NCI-H510A (cell line): ENCODE measurements around the gene ARMC2.
A peak's percentile ranks its signal among the peaks of the same experiment; 100 is the strongest.
"Not testable (repeated sequence)": the region's sequence is repeated elsewhere in the genome, so short reads cannot be mapped to it uniquely, and the experiment has no call there.

Source experiments
- DNase-seq: peaks from one replicate; lab custom pipeline; 2025; lab: John Stamatoyannopoulos, UW

ARMC2 gene

GRCh38 chr6:108832738-108833137 is 15.5 kb upstream of the ARMC2 start:
- no peak for DNase-seq

- DNase-seq, result no peak
These were observed 12.9 kb upstream of the ARMC2 start for GRCh38 chr6:108835218-108835850.

DNA sequence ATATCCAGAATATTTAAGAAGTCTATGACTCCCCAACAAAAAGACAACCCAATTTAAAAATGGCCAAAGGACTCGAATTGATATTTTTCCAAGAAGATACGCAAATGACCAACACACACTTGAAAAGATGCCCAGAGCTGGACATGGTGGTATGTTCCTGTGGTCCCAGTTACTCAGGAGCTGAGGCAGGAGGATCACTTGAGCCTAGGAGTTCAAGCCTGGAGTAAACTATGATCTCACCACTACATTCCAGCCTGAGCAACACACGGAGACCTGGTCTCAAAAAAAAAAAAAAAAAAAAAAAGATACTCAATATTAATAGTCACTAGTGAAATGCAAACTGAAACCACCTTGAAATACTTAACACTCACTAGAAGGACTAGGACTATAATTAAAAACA is 12.2 kb upstream of the ARMC2 start:
- DNase-seq, result no peak

DNA sequence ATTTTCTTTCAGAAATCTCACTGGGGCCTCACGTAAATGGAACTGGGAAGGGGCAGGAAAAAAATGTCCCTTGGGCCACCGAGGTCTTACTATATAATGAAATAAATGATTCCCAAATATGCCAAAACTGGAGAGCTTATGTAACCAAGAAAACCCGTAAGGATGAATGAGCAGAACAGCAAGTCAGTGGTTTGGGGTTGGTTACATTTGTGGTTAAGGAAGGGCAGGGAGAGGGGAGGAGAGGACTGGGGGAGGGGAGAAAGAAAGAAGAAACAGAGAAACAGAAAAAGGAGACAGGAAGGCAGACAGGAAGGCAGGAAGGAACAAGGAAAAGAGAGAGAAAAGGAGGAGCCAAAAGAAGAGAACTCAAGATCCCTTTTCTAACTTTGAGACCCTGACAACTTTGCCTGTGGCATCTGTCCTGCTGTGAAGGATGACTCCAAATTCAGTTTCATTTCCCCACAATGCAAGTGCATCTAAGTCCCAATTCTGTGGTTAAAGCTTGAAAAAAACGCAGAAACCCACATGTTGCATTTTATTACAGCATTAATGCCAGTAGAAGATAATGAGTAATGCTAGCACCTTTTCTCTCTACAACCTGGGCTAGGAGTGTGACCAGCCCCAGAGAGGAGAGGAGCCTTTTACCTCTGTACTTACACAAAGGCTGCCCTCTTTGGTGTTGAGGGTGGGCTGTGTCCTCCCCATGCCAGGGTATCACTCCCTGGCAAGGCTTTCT is 10.8 kb upstream of the ARMC2 start:
- DNase-seq, result no peak

GRCh38 chr6:108838101-108838717 is 10.0 kb upstream of the ARMC2 start:
- no peak for DNase-seq

GRCh38 chr6:108839083-108839642 is 9.1 kb upstream of the ARMC2 start:
- no peak for DNase-seq

DNA sequence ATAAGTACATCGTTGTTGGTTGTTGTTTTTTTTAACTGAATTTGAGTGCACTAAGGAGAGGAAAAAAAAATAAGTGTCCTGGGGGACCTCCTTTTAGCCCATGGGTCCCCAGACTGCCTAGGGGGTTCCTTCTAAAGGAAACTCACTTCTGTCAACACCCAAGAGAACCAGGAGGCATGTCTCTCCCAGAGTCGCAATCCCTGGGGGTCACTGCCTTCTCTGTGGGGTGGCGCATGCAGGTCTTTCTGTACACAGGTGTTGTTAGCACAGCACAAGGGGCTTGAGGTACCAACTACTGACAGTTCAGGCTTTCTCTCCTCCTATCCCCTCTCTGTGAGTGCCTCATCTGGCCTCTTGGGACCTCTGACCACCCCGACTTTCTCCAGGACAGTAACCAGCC is 7.3 kb upstream of the ARMC2 start:
- no peak for DNase-seq

DNA sequence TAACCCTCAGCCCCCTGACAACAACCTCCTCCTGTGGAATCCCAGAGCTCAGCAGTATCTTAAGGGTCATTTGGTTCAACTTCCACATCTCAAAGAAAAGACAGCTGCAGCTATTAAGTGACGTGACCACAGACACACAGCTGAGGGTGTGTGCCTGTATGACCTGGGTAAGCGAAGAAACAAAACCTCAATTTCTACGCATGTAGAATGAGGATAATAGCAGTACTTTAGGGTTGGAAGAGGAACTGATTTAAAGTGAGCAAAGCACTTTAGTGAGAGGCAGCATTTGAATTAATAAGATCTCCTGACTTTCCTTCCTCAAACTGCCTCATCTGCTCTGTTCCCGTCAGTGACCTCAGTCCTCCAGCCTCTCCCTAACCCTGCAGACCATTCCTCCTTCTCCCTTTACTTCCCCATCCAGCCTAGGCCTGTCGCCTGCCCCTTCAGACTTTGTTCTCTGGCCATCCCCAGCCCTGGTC is 6.8 kb upstream of the ARMC2 start:
- DNase-seq, result no peak

DNA sequence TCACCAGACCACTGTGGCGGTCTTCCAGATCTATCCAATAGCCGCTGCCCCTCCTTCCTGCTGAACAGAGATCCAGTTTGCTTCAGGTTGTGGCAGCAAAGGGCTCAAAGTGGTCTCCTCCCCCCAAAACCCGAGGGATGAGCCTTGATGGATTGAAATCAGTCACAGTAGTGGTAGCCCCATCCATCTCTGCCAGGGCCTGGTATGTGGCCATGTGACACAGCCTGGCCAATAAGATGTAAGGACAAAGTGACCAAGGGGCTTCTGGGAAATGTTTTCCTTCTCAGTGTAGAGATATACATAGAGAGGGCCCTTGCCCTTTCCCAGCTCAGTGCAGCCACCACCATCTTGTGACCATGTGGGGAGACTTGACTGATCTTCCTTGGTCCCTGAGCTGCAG is 4.1 kb upstream of the ARMC2 start:
- no peak for DNase-seq

- no peak for DNase-seq
These were observed 3.1 kb upstream of the ARMC2 start for GRCh38 chr6:108845145-108845544.

DNA sequence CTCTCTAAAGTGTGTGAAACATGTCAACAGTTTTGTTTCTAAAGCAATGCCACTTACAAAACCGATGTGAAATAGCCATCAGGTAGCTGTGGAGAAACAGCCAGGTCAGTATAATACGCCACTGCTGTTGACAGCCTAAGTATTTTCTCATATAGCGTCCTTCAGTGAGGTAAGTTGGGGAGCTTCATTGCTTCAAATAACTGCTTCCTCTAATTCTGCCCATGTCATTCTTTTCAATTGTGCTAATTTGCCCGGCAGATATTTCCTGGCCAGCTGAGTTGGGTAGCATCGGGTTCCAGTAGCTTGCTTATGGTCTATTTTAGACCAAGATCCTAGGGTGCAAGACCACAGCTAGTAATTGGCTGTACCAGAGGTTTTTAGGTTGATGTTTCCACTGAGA is 2.1 kb upstream of the ARMC2 start:
- DNase-seq, result no peak

DNA sequence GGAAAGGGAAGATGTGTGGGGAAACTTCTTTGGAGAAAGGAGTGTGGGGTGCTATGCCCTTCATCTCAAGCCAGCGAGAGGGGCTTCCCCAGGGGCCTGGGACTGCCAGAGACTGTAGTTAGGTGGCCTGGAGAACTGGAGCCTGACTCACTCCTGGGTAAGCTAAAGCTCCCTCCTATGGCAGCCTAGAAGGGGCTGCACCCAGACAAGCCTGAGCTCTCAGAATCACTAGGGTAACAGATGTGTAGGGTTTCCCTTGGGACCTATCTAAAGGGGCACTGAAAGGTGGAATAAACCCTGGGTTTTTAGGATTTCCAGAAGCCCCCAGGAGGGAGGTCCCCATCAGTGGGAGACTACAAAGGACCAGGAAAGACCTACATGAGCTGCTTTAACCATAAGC is 1.6 kb upstream of the ARMC2 start:
- no peak for DNase-seq

- DNase-seq, result no peak
These were observed 495 bp upstream of the ARMC2 start for GRCh38 chr6:108847738-108848115.

DNA sequence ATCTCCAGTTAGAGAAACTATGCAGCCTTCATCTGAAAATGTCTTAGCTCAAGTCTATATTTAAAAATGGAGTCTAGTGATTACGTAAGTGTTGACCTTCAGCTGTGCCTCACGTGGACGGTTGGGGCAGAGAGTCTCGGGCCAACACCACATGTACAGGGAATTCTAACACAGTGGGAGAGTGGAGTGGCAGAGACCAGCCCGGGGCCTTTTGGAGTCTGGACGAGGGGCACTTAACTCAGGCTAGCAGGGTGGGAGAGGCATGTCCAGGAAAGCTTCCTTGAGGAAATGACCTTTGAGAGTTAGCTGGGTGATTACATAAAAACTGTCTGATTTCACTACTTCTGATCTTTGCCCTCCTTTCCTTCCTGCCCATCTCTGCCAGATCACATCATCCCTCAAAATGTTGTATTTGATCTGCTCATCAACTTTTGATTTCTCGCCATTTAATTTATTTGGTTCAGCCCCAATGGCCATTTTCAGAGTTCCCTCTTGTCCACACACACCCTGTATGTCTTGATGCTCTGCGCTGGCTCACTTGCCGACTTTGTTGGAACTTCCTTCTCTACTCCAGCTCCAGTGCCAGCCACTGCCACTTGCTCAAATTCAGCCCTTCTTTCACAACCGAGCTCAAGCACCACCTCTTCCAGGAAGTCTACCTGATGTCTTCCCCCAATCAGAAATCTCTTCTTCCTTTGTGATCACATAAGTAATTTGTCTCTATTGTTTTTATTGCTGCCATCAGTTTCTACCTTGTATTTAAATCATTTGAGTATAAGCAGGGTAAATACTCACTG is 2.6 kb downstream of the ARMC2 start:
- DNase-seq, result no peak

GRCh38 chr6:108851756-108852155 is 3.5 kb downstream of the ARMC2 start:
- DNase-seq, result no peak

GRCh38 chr6:108853077-108853476 is 4.9 kb downstream of the ARMC2 start:
- DNase-seq, result no peak

- no peak for DNase-seq
These were observed 14.4 kb downstream of the ARMC2 start for GRCh38 chr6:108862479-108863191.

- not testable (repeated sequence) for DNase-seq
These were observed 17.6 kb downstream of the ARMC2 start for GRCh38 chr6:108865751-108866286.

DNA sequence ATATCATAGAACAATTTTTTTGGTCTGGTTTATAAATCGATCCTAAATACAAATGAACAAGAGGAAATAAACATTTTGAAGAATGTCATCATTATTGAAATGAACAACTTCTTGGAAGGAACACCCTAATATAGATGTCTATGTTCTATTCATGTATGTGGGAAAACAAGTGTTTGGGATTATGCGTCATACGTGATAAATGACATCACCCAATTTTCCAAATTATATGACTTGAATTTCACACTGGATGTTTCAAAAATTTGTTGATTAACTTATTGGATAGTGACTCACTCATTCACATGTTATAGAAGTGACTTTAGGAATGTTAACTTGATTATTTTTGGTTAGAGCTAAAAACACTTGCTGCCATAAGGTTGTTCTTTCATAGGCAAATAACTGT is 18.6 kb downstream of the ARMC2 start:
- DNase-seq, result no peak

- DNase-seq, result no peak
These were observed 20.4 kb downstream of the ARMC2 start for GRCh38 chr6:108868647-108869046.

- peak; percentile 28 for DNase-seq
These were observed 21.7 kb downstream of the ARMC2 start for GRCh38 chr6:108869876-108870275.
